Lung (tissue), 12 donors: ENCODE data around the gene RNF149. TPM values are rescaled to one million over a fixed set of nuclear protein-coding genes. Genes with fewer than 3 reads are reported as not detected.
A peak's percentile ranks its signal among the peaks of the same experiment; 100 is the strongest.

Experiments
- ATAC-seq: fragments of 200-7000 bp; cut with Tn5 transposase; one replicate; pipeline ENCODE4 v1.9.1; 2020; ENCODE audit warnings: moderate number of reproducible peaks; ENCODE audit not compliant: insufficient read depth, low FRiP score
- DNase-seq, 3 donors: peaks; one replicate each; pipeline ENCODE4 v3.0.0-alpha.2; 2013 to 2017
- H3K27ac ChIP-seq, 2 donors: one replicate each; pipeline ENCODE4 v1.5.1; 2013; ENCODE audit warnings: mild to moderate bottlenecking in 2 of 2, moderate library complexity in 2 of 2, control low read depth in 1 of 2, inconsistent platforms in 1 of 2, low read depth in 1 of 2, low read length in 1 of 2
- H3K27me3 ChIP-seq, 3 donors: one replicate each; pipeline ENCODE4 v1.5.1; 2013; ENCODE audit warnings: low read length in 2 of 3; ENCODE audit not compliant: control insufficient read depth in 3 of 3, insufficient read depth in 3 of 3
- H3K36me3 ChIP-seq, 4 donors: one replicate each; pipeline ENCODE4 v1.5.1; 2013; ENCODE audit warnings: low read length in 4 of 4, mild to moderate bottlenecking in 1 of 4, moderate library complexity in 1 of 4; ENCODE audit not compliant: control insufficient read depth in 4 of 4, insufficient read depth in 4 of 4
- H3K4me1 ChIP-seq, 5 donors: one replicate each; pipeline ENCODE4 v1.5.1; 2013; ENCODE audit warnings: low read length in 5 of 5, mild to moderate bottlenecking in 2 of 5, moderate library complexity in 1 of 5; ENCODE audit not compliant: control insufficient read depth in 5 of 5, insufficient read depth in 5 of 5
- H3K4me3 ChIP-seq: one replicate; pipeline ENCODE4 v1.5.1; 2013; ENCODE audit warnings: mild to moderate bottlenecking, control low read depth, moderate library complexity
- H3K9ac ChIP-seq, 2 donors: one replicate each; pipeline ENCODE4 v1.5.1; 2013; ENCODE audit warnings: low read length in 2 of 2, control low read depth in 1 of 2; ENCODE audit not compliant: insufficient read depth in 1 of 2
- H3K9me3 ChIP-seq, 4 donors: one replicate each; pipeline ENCODE4 v1.5.1; 2013; ENCODE audit warnings: low read length in 3 of 4, mild to moderate bottlenecking in 1 of 4, moderate library complexity in 1 of 4; ENCODE audit not compliant: control insufficient read depth in 4 of 4, insufficient read depth in 3 of 4
- CTCF ChIP-seq: IDR thresholded peaks from 2 replicates; pipeline ENCODE4 v1.5.1; 2012; ENCODE audit warnings: mild to moderate bottlenecking; ENCODE audit errors: control extremely low read depth, extremely low read depth
- WGBS, 2 donors: extraction: QIAGEN DNeasy Blood & Tissue Kit; methylation state at CpG; one replicate each; pipeline ENCODE4 v1.1.7; 2013; 5-methylcytosine and 5-hydroxymethylcytosine counted together
- polyA plus RNA-seq, 2 donors: library from polyadenylated mRNA; stranded (reverse); fragments of 200-250 nt; gene quantifications; one replicate each; pipeline ENCODE4 v1.2.1, GENCODE V29; 2013
- total RNA-seq, 2 donors: library from RNA; depleted of rRNA in 1 of 2; stranded (reverse); fragments of >200 nt in 1 of 2; gene quantifications; one replicate each; pipeline ENCODE4 v1.2.1, GENCODE V29; 2014 to 2021
- donor health status: control.
- donor health status: control.
- donor health status: Bipolar disorder and iron deficiency.
- donor health status: healthy.
- donor health status: DM: yes; HTN: yes; CAD: no.

RNF149 gene
- total and polyA plus RNA-seq, 4 donors, result 46.7 to 106 (median 93.4) TPM

GRCh38 chr2:101344137-101344536 is 35.6 kb upstream of the RNF149 start:
- H3K9me3 ChIP-seq, result no peaks in the 10 kb centered on the region
- H3K36me3 ChIP-seq, result no peaks in the 10 kb centered on the region
- ATAC-seq, result no peak
- H3K4me3 ChIP-seq, result no peak overlapping the region
- DNase-seq, result no peak
- H3K27ac ChIP-seq, result no peak overlapping the region
- no peaks in the 10 kb centered on the region for H3K27me3 ChIP-seq
- no peak for TF ChIP-seq CTCF
- no peak overlapping the region for H3K9ac ChIP-seq
- WGBS, 2 donors, result 73 to 81% methylated on average over 5 of the region's 5 CpGs
- peaks cover 0 to 3% (median 2%) of the 10 kb centered on the region in 5 donors for H3K4me1 ChIP-seq

GRCh38 chr2:101342625-101343008 is 34.1 kb upstream of the RNF149 start:
- H3K4me1 ChIP-seq, result peaks cover 0 to 5% (median 3%) of the 10 kb centered on the region in 5 donors
- H3K9ac ChIP-seq, result no peak overlapping the region
- DNase-seq, result no peak
- no peak overlapping the region for H3K27ac ChIP-seq
- 91 to 95% methylated on average over 15 of the region's 15 CpGs for WGBS, 2 donors
- no peak for TF ChIP-seq CTCF
- no peaks in the 10 kb centered on the region for H3K36me3 ChIP-seq
- H3K27me3 ChIP-seq, result no peaks in the 10 kb centered on the region
- H3K9me3 ChIP-seq, result no peaks in the 10 kb centered on the region
- no peak overlapping the region for H3K4me3 ChIP-seq
- no peak for ATAC-seq

GRCh38 chr2:101341901-101342624 is 33.6 kb upstream of the RNF149 start:
- peak; percentile 54 for TF ChIP-seq CTCF
- Histone ChIP-seq H3K27me3 (no peaks in the 10 kb centered on the region), H3K9ac (no peak overlapping the region), H3K27ac (no peak overlapping the region), H3K9me3 (no peaks in the 10 kb centered on the region), H3K36me3 (no peaks in the 10 kb centered on the region), H3K4me1 (peaks cover 0 to 5% (median 3%) of the 10 kb centered on the region in 5 donors), H3K4me3 (no peak overlapping the region)
- WGBS, 2 donors, result 55 to 62% methylated on average over 21 of the region's 21 CpGs
- ATAC-seq (no peak), DNase-seq (peak; percentile 56 to 73 (median 59))

GRCh38 chr2:101341421-101341820 is 32.9 kb upstream of the RNF149 start:
- WGBS, 2 donors, result 76% methylated on average over 7 of the region's 7 CpGs
- no peak overlapping the region for H3K4me3 ChIP-seq

More at GRCh38 chr2:101341421-101341820, 32.9 kb upstream of the RNF149 start:
- H3K27ac ChIP-seq, result no peak overlapping the region
- no peak for DNase-seq
- no peaks in the 10 kb centered on the region for H3K27me3 ChIP-seq
- H3K9me3 ChIP-seq, result no peaks in the 10 kb centered on the region
- ATAC-seq, result no peak
- TF ChIP-seq CTCF, result no peak
- peaks cover 0 to 5% (median 3%) of the 10 kb centered on the region in 5 donors for H3K4me1 ChIP-seq
- no peaks in the 10 kb centered on the region for H3K36me3 ChIP-seq
- H3K9ac ChIP-seq, result no peak overlapping the region
